HG03097 (cell line): ENCODE results near the gene SEC14L5.

ENCODE experiments used
- ATAC-seq: cut with Tn5 transposase; IDR thresholded peaks from one replicate; pipeline ENCODE4 v1.9.1; 2021; ENCODE audit not compliant: unreplicated experiment, low FRiP score

Gene SEC14L5

DNA sequence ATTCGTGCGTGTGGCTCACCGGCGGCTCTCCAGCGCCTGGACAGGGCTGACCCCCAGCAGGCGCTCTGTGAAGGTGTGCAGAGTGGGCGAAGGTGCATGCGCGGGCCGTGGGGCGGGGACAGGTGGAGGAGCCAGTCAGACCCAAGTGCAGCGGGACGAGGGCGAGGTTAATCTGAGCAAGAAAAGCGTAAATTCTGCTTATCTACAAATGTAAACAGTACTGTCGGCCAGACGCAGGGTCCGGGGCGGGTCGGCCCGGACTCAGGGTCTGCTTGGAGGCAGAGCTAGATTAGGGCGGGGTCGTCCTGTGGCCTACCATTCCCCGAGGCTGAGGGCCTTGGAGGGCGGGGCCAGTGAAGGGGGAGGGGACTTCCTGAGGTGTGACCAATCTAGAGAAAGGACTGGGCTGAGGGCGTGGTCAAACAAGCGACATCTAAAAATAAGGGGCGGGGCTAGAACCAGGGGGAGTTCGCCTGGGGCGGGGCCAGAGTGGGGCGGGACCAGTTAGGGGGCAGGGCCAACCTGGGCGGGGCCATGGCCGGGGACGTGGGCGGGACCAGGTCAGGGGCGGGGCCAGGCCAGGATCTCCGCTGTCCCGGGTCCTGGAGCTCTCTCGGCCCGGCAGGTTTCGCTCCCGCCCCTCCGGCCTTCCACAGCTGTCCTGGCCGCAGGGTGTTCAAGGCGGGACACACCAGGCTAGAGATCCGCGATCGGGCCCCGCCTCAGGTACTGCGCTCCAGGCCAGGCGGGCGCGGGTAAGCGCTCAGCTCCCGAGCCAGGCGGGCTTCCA lies at the start of gene SEC14L5:
Gene SEC14L5 (plus strand): TSS at position 611 of the 790 bp plus-strand sequence. CDS start 994 bp downstream, outside the sequence.
- peak; percentile 66 for ATAC-seq

DNA sequence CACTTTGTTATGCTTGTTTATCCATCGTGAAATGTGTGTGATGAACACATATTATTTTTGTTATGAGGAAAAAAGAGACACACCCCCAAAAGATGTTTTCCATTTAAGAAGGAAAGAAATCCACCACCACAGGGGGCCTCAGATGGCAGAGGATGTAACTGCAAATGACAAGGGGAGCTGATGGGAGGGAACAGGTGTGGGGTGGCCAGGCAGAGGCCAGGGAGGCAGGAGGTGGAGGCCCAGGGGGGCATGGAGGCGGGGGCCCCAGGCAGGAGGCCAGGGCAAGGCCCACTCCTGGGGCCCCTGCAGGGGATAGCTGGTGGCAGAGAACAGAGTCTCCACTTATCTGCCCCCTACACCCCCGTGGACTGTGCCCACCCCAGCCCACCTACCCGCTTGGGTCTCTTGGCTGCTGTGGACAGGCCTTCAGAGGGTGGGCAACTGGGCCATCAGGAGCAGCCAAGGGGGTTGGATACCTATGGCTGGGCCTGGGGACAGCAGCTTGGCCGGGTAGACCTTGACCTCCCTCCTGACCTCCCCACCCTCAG lies 49.2 kb upstream of the SEC14L5 start:
- ATAC-seq = no peak

DNA sequence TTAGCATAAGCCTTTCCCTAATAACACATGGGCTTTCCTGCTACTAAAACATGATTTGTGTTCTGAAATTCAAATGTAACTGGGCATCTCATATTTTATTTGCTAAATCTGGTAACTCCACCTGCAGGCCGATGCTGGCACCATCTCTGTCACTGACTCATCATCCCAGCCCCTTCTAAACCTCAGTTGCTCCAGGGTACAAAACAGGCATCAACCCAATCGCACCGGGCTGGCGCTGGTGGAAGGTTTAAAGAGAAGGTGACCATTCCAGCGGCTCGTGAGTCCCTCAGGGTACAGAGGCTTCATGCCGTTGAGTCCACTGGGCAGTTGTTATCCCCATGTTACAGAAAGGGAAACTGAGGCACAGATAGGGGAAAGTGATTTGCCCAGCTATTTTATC lies 48.3 kb upstream of the SEC14L5 start:
- no peak for ATAC-seq

DNA sequence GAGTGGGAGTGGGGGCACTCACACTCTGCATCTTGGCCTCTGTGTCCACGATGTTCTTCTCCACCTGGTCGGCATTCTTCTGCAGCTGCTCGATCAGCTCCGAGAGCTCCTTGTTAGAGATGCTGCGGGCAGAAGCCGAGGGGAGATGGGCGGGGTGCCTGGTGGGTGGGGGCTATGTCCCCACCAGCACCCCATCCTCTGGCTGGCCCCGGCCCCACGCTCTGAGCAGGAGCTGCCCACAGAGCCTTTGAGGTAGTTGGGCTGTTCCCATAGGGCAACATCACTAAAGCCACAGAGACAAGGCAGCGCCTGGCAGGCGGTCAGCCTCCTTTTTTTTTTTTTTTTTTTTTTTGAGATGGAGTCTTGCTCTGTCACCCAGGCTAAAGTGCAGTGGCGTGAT lies 47.3 kb upstream of the SEC14L5 start:
- ATAC-seq = no peak

DNA sequence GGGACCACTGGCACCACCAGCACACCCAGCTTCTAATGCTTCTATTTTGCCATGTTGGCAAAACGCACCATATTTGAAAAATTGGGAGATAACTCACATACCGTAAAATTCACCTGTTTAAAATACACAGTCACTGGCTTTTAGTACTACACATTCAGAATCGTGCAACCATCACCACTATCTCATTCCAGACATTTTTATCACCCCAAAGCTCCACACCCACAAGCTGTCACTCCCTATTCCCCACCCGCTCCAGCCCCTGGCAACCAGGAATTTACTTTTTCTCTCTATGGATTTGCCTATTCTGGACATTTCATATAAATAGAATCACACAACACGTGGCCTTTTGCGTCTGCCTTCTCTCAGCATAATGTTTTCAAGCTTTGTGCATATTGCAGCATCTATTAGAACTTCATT lies 46.2 kb upstream of the SEC14L5 start:
- ATAC-seq = no peak

DNA sequence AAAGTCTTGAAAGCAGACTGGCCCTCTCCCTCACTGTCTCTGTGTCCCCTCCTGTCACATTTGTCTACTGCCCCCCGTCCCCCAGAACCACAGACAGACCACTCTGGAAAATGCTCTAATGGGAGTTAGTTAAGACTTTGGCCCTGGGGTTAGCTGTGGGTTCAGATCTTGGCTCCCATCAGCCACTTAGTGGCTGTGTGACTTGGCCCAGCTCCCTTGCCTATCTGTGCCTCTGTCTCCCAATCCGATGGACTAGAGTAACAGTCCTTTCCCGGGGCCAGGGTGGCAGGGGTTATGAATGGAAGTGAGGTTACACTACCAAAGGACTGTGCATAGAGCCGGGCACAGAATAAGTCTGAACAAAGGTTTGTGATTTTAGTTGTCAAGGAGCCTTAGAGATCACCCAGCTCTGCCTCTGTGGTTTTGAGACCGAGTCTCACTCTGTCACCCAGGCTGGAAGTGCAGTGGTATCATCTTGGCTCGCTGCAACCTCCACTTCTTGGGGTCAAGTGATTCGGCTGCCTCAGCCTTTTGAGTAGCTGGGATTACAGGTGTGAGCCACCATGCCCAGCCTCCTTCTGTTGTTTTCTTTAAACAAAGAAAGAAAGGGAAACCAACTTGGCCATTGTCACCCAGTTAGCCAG lies 44.9 kb upstream of the SEC14L5 start:
- ATAC-seq = no peak

DNA sequence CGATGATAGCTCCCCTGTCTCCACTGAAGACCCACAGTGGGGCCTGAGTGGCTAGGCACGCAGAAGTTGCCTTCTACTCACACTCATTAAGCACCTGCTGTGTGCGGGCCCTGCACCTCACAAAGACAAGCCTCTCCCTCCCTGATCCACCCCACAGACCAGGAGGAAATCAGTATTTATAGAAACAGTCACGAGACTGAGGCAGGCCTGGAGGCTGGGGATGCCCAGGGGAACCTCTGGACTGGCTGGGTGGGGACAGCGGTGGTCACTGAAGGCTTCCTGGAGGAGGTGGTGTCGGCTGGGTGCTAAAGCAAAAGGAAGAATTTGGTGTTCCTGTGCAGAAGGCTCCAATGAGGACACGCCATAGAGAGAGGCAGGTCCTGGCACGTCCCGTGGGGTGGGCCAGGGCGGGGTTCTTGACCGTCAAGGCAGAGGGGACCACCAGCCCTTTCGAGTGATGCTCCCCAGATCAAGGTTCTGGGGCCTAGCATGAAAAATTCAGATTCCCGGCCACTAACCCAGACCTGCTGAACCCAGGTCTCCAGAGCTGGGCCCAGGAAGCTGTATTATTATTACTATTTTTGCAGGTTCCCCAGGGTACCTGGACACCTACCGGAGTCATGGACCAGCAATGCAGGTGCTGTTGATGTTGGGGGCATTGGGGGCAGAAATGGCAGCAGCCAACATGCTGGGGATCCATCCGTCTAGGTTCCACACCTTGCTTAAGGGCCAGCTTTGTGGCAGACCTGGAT lies 44.2 kb upstream of the SEC14L5 start:
- no peak for ATAC-seq

DNA sequence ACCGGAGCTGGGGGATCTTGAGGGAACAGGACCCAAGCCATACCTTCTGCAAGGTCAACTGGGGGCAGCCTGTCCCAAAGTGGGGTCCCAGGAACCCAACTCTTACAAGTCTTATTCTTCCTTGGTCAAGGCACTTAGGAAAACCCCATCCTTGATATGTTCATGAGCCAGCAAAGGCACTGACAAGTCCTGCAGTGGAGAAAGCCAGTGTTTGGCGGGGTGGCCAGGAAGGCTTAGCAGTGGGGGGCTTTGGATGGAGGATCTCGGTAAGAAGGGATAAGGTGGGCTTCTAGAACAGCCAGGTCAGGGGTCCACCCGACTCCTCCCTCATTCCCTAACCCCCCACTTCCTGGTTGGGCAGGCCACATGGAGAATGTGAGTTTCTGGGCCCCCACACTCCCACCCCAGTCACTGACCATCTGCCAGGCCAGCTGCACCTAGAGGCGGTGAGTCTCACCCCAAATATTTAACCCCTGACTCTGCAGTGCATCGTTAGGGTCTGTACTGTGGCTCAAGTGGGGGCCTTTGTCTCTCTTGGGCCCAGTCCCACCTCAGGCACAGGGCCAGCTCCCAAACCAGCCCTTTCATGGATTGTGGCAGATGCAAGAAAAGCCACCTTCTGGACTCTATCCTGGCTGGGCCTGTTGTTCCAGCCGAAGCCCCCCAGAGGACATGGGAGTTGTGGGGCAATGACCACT lies 43.5 kb upstream of the SEC14L5 start:
- no peak for ATAC-seq

DNA sequence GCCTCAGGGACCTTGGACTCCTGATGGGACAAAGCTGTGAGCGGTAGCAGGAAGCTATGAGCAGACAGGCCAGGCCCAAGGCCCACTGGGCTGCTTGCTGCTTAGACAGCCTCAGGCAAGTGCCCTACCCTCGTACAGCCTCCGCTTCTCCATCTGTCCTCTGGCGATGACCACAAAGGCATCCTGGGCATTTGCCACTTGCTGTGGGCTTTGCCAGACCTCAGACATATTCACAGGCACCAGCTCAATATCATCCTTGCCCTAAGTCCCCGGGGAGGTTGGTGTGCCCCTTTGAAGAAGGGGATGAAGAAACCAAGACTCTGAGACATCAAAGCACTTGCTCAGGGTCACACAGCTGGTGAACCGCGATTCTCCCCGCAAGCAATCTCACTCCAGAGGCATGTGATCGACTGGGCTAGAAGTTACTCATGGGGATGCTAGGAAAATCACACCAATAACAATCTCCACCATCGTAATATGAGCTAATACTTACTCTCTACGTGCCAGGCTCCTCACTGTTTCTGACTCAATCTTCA lies 42.8 kb upstream of the SEC14L5 start:
- ATAC-seq = no peak

DNA sequence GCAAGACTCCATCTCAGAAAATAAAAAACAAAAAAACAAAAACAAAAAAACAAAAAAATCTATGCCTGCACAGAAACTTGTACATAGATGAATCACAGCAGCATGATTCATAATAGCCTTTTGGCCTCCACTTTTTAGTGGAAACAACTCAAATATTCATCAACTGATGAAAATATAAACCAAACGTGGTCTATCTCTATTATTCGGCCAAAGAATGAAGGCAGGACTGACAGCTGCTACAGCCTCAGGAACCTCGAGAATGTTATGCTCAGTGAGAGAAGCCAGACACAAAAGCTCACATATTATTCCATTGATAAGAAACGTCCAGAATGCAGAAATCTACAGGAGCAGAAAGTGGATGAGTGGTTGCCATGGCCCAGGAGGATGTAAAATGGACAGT lies 41.0 kb upstream of the SEC14L5 start:
- no peak for ATAC-seq

DNA sequence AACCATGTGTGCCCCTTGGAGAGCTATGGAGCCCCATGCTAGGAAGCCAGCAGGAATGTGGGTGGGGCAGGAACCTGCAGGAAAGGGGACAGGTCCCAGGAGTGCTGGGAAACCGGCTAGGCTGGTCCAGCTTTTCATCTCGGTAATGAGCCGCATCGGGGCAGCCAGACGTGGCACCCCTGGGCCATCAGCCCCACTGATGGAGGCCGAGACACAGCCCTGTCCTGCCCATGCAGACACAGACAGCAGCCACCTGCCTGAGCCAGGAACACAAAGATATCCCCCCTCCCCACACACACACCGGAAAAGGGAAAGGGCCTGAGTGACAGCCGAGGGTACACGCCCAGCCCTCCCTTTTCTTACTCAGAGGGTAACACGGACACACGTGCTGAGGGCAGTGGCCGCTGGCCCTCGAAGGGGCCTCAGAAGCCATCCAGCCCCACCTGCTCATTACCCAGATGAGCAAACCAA lies 39.3 kb upstream of the SEC14L5 start:
- no peak for ATAC-seq

DNA sequence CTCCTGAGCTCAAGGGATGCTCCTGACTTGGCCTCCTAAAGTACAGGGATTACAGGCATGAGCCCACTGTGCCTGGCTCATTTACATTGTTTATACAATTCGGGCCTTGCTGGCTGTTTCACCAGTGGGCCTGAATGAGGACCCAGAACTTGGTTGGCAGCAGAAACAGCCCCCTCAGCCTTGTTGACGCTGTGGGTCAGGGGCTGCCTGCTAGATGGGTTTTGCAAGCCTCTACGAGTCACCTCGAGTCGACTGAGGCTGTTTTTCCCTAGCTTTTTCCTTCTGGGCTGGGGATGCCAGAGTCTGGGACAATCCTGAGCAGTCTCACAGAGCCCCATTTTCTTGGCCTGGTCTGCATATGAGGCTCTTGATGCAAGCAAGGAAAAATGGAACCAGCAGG lies 37.3 kb upstream of the SEC14L5 start:
- ATAC-seq = no peak

DNA sequence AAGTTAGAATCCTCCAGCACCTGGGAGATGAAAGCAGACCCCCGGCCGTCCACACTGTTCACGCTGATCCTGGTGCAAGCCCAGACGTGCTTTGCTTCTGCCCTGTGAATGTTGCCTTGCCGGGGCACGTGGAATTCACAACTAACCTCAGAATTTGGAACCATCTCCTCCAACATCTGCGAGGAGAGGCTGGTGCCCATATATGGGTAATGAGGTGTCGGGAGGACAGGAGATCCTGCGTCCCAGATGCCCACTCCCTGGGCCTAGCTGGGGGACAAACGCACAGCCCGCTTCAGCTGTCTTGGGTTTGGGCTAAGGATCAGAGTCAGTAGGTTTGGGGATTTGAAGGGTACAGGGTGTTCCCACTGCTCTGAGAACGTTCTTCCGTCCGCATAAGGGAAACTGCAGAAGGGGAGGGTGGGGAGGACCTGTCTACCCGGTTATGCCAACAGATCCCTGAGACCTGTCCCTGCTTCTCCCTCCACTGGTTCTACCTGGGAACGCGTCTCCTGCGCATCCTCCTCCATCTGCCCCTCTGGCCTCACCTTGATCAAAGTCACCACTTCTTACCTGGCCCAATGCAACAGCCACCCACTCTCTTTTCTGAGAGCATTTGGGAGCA lies 35.3 kb upstream of the SEC14L5 start:
- no peak for ATAC-seq

DNA sequence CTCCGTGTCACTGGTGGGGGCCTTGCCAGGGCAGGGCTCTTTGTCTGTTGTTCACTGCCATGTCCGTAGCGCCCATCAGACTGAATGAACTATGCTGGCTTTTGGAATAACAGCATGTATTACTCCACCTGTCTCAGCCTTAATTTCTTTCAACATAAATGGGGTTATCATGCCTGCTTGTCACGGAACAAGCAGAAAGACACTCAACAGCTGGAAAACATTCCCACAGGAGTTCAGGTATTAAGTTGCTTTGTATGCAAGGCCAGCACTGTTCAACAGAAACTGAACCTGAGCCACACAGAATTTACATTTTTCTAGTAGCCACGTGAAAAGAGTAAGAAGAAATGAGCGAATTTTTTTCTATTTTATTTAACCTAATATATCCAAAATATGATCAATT lies 34.3 kb upstream of the SEC14L5 start:
- ATAC-seq = no peak

DNA sequence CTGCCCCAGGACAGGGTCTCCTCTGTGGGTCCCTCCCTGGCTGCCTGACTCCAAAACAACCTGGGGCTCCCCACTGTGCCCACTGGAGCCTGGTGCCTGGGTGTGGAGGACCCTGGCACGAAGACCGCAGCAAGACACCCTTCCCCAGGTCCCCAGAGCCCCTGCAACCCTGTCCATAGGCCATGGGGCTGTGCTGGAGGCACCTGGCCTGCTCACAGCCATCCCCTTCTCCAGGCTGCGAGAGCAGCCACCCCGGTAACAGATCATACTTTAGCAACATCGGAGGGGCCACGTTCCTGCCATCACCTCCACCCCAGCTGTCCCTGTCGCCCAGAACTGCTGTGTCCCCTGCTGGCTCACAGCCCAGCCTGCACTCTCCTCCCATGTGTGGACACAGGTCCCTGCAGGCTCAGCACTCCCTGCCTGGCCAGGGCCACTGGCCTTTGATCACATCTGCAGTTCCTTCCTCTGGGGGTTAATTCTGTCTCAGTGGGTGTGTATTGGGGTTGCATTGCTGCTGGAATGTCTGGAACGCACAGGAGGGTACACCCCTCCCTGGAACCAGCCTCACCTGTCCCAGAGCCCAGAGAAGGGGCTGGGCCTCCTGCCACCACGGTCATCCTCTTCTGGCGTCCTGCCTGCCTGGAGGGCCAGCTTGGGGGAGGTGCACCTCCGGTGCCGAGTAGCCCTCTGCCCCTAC lies 33.4 kb upstream of the SEC14L5 start:
- no peak for ATAC-seq

DNA sequence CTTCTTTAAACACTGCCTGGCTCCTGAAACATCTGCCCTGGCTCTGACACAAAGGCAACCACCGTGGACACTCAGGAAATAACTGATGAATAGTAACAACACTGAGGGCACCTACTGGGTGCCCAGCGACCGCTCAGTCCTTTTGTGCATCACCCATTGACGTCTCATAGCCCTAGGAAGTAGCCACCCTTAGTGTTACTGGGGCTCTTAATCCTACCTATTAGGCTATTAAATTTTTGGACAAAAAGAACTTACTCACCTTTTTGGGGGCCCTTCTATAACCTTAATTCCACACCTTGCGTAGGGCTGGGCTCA lies 32.9 kb upstream of the SEC14L5 start:
- no peak for ATAC-seq

DNA sequence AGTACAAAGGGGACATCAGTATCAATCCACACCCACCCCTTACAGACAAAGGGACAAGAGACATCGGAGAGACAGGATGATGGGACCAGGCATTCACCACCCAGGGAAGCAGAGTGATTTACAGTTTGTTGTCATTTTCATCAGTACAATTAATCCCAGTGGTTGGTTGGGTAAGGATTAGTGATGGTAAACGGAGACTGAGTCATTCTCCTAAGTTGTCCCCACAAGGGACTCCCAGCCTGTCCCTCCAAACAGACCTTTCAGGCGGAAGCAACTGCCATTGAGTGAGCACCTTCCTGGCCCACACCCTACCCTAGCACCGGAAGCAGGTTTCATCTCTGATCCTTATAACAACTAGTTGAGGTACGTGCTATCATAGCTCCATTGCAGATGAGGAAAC lies 32.3 kb upstream of the SEC14L5 start:
- no peak for ATAC-seq

DNA sequence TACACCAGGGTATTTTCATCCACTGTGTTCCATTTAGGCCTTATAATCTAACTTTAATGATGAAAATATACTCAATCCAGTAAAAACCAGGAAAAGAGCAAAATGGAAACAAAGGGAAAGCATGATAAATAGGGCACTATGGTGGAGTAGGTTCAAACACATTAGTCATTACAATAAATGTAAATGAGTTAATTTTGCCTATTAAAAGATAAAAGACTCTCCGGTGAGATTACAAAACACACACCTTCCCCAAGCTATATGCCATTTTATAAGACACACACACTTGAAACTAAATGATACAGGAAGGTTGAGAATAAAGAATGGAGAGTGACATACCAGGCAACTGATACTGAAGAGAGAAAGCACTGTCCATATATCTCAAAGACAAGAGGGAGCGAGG lies 31.2 kb upstream of the SEC14L5 start:
- ATAC-seq = no peak

DNA sequence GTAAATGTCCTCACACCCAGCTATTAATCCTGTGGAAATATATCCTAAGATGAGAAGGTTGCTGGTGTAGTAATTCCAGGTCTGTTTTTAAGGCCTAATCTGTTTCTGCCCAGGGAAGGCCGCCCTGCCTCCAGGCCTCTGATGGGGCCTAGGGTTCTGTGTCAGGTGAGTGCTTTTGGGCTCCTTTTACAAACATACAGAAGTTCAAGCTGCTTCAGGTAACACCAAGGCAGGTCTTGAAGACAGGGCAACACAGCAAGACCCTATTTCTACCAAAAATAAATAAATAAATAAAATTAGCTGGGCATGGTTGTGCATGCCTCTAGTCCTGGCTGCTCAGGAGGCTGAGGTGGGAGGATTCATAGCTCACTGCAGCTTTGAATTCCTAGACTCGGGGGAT lies 30.5 kb upstream of the SEC14L5 start:
- ATAC-seq = no peak
